Stimulated activated CD4-positive, alpha-beta T cell treated with anti-CD3 and anti-CD28 coated beads, Interleukin-12 subunit alpha, Interleukin-12 subunit beta, amount 100 ng/mL, for 48 hours (primary cell): Measurements from ENCODE around the gene NIN.

Experiments used
- DNase-seq, 3 donors: peaks; one replicate each; pipeline ENCODE4 v3.0.0-alpha.2; 2020; ENCODE audit warnings: low read depth in 2 of 3, low spot score in 1 of 3

NIN gene

GRCh38 chr14:50768680-50769079 lies 62.3 kb downstream of the NIN start:
- no peak for DNase-seq

GRCh38 chr14:50766338-50766886 lies 64.5 kb downstream of the NIN start:
- no peak for DNase-seq

GRCh38 chr14:50763382-50764007 lies 67.5 kb downstream of the NIN start:
- DNase-seq = no peak

- DNase-seq = no peak
Observed at GRCh38 chr14:50762931-50763300, 68.0 kb downstream of the NIN start.

GRCh38 chr14:50762001-50762930 lies 68.7 kb downstream of the NIN start:
- peak; percentile 22 to 55 (median 53) for DNase-seq

- no peak for DNase-seq
Observed at GRCh38 chr14:50759800-50760543, 71.0 kb downstream of the NIN start.

- no peak for DNase-seq
Observed at GRCh38 chr14:50758945-50759344, 72.0 kb downstream of the NIN start.

- DNase-seq = no peak
Observed at GRCh38 chr14:50758305-50758704, 72.7 kb downstream of the NIN start.

GRCh38 chr14:50757702-50758101 lies 73.3 kb downstream of the NIN start:
- no peak for DNase-seq

GRCh38 chr14:50756300-50756699 lies 74.7 kb downstream of the NIN start:
- no peak for DNase-seq

- no peak for DNase-seq
Observed at GRCh38 chr14:50750323-50750722, 80.6 kb downstream of the NIN start.

GRCh38 chr14:50745401-50746058 lies 85.4 kb downstream of the NIN start:
- no peak for DNase-seq

GRCh38 chr14:50744231-50744630 lies 86.7 kb downstream of the NIN start:
- DNase-seq = no peak

GRCh38 chr14:50741567-50741966 lies 89.4 kb downstream of the NIN start:
- DNase-seq = no peak

GRCh38 chr14:50740856-50741255 lies 90.1 kb downstream of the NIN start:
- no peak for DNase-seq

- DNase-seq = no peak
Observed at GRCh38 chr14:50739186-50739585, 91.8 kb downstream of the NIN start.

GRCh38 chr14:50736932-50737419 lies 94.0 kb downstream of the NIN start:
- peak; percentile 30 to 41 (median 38) for DNase-seq

GRCh38 chr14:50734950-50735695 lies 95.8 kb downstream of the NIN start:
- DNase-seq = no peak

- DNase-seq = no peak
Observed at GRCh38 chr14:50733494-50733893, 97.5 kb downstream of the NIN start.

GRCh38 chr14:50728836-50729235 lies 102.1 kb downstream of the NIN start:
- DNase-seq = no peak
